A673 (cell line): Measurements from ENCODE around the gene TK2.

Source experiments
- EZH2 ChIP-seq: fragments of 200-600 bp; sonication (generic); IDR thresholded peaks from 2 replicates; pipeline ENCODE4 v1.6.1; 2017; ENCODE audit warnings: borderline replicate concordance, low read depth, mild to moderate bottlenecking, mixed read lengths, antibody characterized with exemption, low read length; ENCODE audit not compliant: poor library complexity, severe bottlenecking
- TF ChIP-seq, protein P1 (sequence below): fragments of 300-800, 200-600 bp; sonication (generic); conservative IDR thresholded peaks from 2 replicates; pipeline ENCODE4 v1.5.1; 2017; ENCODE audit warnings: low read depth, mild to moderate bottlenecking, antibody characterized with exemption, low read length, moderate library complexity, mixed read lengths

DNA sequence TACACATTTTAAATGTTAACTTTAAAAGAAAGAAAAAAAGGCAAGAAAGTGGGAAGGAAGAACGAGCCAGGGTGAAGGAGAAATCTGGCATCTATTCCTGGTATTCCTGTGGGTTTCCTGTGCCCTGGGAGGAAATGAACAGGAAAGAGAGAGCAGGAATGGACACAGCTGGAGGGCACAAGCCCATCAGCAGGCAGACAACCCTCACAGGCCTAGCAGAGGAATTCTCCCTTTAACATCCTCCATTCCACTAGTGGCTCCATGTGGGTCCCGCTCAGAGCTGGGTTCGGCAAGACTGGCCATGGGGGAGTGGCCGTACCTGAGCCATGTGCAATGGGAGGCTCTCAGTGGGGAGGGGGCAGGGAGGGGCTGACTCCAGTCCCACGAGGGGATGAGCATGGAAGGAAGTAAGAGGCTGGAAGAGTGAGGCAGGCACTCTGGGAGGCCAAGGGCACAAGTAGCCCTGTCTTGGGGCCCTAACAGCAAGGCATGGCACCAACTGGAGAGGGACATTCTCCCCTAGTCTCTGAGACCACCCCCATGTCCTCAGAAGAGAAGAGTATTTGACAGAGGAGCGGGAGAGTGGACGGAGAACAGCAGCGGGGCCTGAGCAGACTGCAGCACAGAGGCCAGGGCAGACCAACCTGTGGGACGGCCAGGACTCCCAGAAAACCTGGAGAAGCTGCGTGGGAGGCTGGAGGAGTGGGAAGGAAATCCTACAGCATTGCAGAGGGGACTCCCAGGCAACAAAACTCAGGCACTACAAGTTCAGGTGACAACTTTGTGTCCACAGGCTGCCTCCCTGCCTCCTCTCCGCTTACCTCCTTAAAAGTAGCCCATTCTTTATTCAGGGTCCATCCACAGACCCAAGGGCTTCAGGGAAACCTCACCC is 30.2 kb downstream of the TK2 start:
- TF ChIP-seq, protein P1, sequence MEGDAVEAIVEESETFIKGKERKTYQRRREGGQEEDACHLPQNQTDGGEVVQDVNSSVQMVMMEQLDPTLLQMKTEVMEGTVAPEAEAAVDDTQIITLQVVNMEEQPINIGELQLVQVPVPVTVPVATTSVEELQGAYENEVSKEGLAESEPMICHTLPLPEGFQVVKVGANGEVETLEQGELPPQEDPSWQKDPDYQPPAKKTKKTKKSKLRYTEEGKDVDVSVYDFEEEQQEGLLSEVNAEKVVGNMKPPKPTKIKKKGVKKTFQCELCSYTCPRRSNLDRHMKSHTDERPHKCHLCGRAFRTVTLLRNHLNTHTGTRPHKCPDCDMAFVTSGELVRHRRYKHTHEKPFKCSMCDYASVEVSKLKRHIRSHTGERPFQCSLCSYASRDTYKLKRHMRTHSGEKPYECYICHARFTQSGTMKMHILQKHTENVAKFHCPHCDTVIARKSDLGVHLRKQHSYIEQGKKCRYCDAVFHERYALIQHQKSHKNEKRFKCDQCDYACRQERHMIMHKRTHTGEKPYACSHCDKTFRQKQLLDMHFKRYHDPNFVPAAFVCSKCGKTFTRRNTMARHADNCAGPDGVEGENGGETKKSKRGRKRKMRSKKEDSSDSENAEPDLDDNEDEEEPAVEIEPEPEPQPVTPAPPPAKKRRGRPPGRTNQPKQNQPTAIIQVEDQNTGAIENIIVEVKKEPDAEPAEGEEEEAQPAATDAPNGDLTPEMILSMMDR, result no peak
- TF ChIP-seq EZH2, result no peak
